Breast epithelium (tissue), 4 donors: ENCODE measurements around the gene CNKSR3. TPM values are rescaled to one million over a fixed set of nuclear protein-coding genes. Genes with fewer than 3 reads are reported as not detected.

ENCODE experiments used
- DNase-seq, 2 donors: peaks; one replicate each; pipeline ENCODE4 v3.0.0-alpha.2; 2019; ENCODE audit warnings: low spot score in 2 of 2
- H3K27ac ChIP-seq, 2 donors: fragments of 200-600 bp; sonication (generic) in 1 of 2; one replicate each; pipeline ENCODE4 v1.5.1; 2016 to 2019; ENCODE audit warnings: mild to moderate bottlenecking in 1 of 2
- H3K27me3 ChIP-seq, 2 donors: fragments of 200-600 bp; sonication (generic) in 1 of 2; one replicate each; pipeline versions ENCODE4 v1.5.1 to v1.6.0; 2017 to 2019; ENCODE audit warnings: control low read depth in 1 of 2, mild to moderate bottlenecking in 1 of 2
- H3K36me3 ChIP-seq: fragments of 200-600 bp; one replicate; pipeline ENCODE4 v1.5.1; 2019
- H3K4me1 ChIP-seq, 2 donors: fragments of 200-600 bp; sonication (generic); one replicate each; pipeline ENCODE4 v1.5.1; 2016 to 2019; ENCODE audit warnings: control low read depth in 1 of 2
- H3K4me3 ChIP-seq, 3 donors: fragments of 200-600 bp; sonication (generic); 1 replicate in 2 of 3; 2 replicates in 1 of 3; pipeline ENCODE4 v1.5.1; 2016 to 2019; ENCODE audit warnings: mild to moderate bottlenecking in 3 of 3, moderate library complexity in 2 of 3
- H3K9me3 ChIP-seq, 2 donors: fragments of 200-600 bp; sonication (generic) in 1 of 2; one replicate each; pipeline ENCODE4 v1.5.1; 2016 to 2019; ENCODE audit warnings: control low read depth in 1 of 2
- CTCF ChIP-seq, 3 donors: fragments of 450-650 bp; IDR thresholded peaks; one replicate each; pipeline ENCODE4 v1.5.1; 2016 to 2017; ENCODE audit warnings: antibody characterized with exemption in 3 of 3, mild to moderate bottlenecking in 3 of 3, moderate library complexity in 3 of 3
- POLR2A ChIP-seq: fragments of 450-650 bp; IDR thresholded peaks from one replicate; pipeline ENCODE4 v1.6.1; 2016; ENCODE audit warnings: antibody characterized with exemption, mild to moderate bottlenecking, moderate library complexity
- POLR2AphosphoS5 ChIP-seq, 3 donors: sonication (generic); formaldehyde crosslinking; IDR thresholded peaks; one replicate each; pipeline ENCODE4 v1.6.1; 2017; ENCODE audit warnings: antibody characterized with exemption in 3 of 3
- intact Hi-C: fragments of 100-400 bp; cut with DNase I; formaldehyde crosslinking; loops from one replicate; pipeline ENCODE4 v1.15.1; 2023; ENCODE audit warnings: low total_unique reads
- total RNA-seq, 3 donors: library from RNA; depleted of rRNA; stranded (reverse); fragments of >200 nt; gene quantifications; one replicate each; pipeline ENCODE4 v1.1.0, GENCODE V29; 2016

CNKSR3 gene
- total RNA-seq, 3 donors from 2014 or later = 2.1 to 8.6 (median 5.2) TPM

GRCh38 chr6:154503658-154504057 is 6.8 kb downstream of the CNKSR3 start:
- Histone ChIP-seq H3K4me1 (no peaks in the 10 kb centered on the region), H3K27ac (no peak overlapping the region), H3K27me3 (no peaks in the 10 kb centered on the region), H3K36me3 (no peaks in the 10 kb centered on the region), H3K4me3 (no peak overlapping the region), H3K9me3 (no peaks in the 10 kb centered on the region)
- DNase-seq = no peak
- TF ChIP-seq CTCF (IDR thresholded peaks at IDR 0.05) = no peak
- intact Hi-C loops = no loop called here

- intact Hi-C loops = no loop called here
- Histone ChIP-seq H3K4me3 (no peak overlapping the region), H3K4me1 (no peaks in the 10 kb centered on the region), H3K36me3 (no peaks in the 10 kb centered on the region), H3K27ac (no peak overlapping the region), H3K9me3 (no peaks in the 10 kb centered on the region), H3K27me3 (no peaks in the 10 kb centered on the region)
- no peak for TF ChIP-seq POLR2A
- no peak for TF ChIP-seq CTCF (IDR thresholded peaks at IDR 0.05)
- TF ChIP-seq POLR2AphosphoS5 (IDR thresholded peaks at IDR 0.05) = no peak
- DNase-seq = no peak
Observed at GRCh38 chr6:154502553-154502952, 7.9 kb downstream of the CNKSR3 start.

GRCh38 chr6:154501578-154501868 is 9.0 kb downstream of the CNKSR3 start:
- Histone ChIP-seq H3K4me3 (no peak overlapping the region), H3K4me1 (no peaks in the 10 kb centered on the region), H3K27me3 (no peaks in the 10 kb centered on the region), H3K27ac (no peak overlapping the region), H3K9me3 (no peaks in the 10 kb centered on the region), H3K36me3 (no peaks in the 10 kb centered on the region)
- DNase-seq = no peak
- intact Hi-C loops = no loop called here
- TF ChIP-seq POLR2AphosphoS5 (IDR thresholded peaks at IDR 0.05) (no peak), POLR2A (no peak), CTCF (IDR thresholded peaks at IDR 0.05) (no peak)

GRCh38 chr6:154500769-154501577 is 9.5 kb downstream of the CNKSR3 start:
- Histone ChIP-seq H3K4me3 (no peak overlapping the region), H3K4me1 (no peaks in the 10 kb centered on the region), H3K36me3 (no peaks in the 10 kb centered on the region), H3K27ac (no peak overlapping the region), H3K9me3 (no peaks in the 10 kb centered on the region), H3K27me3 (no peaks in the 10 kb centered on the region)
- DNase-seq = no peak
- intact Hi-C loops = no loop called here
- TF ChIP-seq CTCF (IDR thresholded peaks at IDR 0.05) = no peak
- TF ChIP-seq POLR2AphosphoS5 (IDR thresholded peaks at IDR 0.05) = no peak
- no peak for TF ChIP-seq POLR2A

- Histone ChIP-seq H3K27ac (no peak overlapping the region), H3K27me3 (no peaks in the 10 kb centered on the region), H3K4me3 (no peak overlapping the region), H3K9me3 (no peaks in the 10 kb centered on the region), H3K36me3 (no peaks in the 10 kb centered on the region), H3K4me1 (no peaks in the 10 kb centered on the region)
- no peak for DNase-seq
- intact Hi-C loops = no loop called here
- no peak for TF ChIP-seq POLR2A
- TF ChIP-seq POLR2AphosphoS5 (IDR thresholded peaks at IDR 0.05) = no peak
- no peak for TF ChIP-seq CTCF (IDR thresholded peaks at IDR 0.05)
Observed at GRCh38 chr6:154499855-154500589, 10.5 kb downstream of the CNKSR3 start.
